Panc1 (cell line): ENCODE measurements around the gene MYL2.

Experiments
- POLR2AphosphoS5 ChIP-seq: IDR thresholded peaks from 2 replicates; pipeline ENCODE4 v1.6.1; 2012; ENCODE audit warnings: mild to moderate bottlenecking, low read depth, low read length, moderate library complexity
- SIN3A ChIP-seq: IDR thresholded peaks from 2 replicates; pipeline ENCODE4 v1.6.1; 2012; ENCODE audit warnings: low read depth, mild to moderate bottlenecking, low read length, moderate library complexity, borderline replicate concordance; ENCODE audit not compliant: insufficient read depth
- TF ChIP-seq, protein P1 (sequence below): fragments of 450-650 bp; IDR thresholded peaks from 2 replicates; pipeline ENCODE4 v1.5.1; 2017; ENCODE audit warnings: mild to moderate bottlenecking
- TF ChIP-seq, protein P2 (sequence below), 2 experiments: IDR thresholded peaks; 2 replicates each; pipeline ENCODE4 v1.6.1; 2011 to 2012; ENCODE audit warnings: low read depth in 2 of 2, control low read depth in 1 of 2, low read length in 1 of 2, mild to moderate bottlenecking in 1 of 2, moderate library complexity in 1 of 2; ENCODE audit not compliant: insufficient read depth in 1 of 2

DNA sequence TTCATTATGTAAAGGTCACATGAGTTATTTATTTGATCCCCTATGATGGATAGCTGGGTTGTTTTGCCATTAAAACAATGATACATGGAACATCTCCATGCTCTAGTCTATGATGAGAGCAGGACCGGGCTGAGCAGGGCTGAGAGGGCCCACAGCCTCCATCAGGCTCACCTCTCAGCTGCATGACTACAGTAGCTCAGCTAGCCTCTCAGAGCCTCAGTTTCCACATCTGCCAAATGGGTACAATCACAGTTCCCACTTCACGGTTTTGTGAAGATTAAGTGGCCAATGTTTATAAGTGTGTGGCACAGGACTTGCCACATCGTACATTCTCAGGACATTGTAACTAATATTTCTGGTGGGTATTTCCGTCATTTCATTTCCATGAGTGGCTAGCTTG, 19.9 kb upstream of the MYL2 start:
- no peak for TF ChIP-seq POLR2AphosphoS5
- TF ChIP-seq, protein P1, sequence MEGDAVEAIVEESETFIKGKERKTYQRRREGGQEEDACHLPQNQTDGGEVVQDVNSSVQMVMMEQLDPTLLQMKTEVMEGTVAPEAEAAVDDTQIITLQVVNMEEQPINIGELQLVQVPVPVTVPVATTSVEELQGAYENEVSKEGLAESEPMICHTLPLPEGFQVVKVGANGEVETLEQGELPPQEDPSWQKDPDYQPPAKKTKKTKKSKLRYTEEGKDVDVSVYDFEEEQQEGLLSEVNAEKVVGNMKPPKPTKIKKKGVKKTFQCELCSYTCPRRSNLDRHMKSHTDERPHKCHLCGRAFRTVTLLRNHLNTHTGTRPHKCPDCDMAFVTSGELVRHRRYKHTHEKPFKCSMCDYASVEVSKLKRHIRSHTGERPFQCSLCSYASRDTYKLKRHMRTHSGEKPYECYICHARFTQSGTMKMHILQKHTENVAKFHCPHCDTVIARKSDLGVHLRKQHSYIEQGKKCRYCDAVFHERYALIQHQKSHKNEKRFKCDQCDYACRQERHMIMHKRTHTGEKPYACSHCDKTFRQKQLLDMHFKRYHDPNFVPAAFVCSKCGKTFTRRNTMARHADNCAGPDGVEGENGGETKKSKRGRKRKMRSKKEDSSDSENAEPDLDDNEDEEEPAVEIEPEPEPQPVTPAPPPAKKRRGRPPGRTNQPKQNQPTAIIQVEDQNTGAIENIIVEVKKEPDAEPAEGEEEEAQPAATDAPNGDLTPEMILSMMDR, result no peak
- TF ChIP-seq SIN3A, result no peak
- TF ChIP-seq, protein P2, sequence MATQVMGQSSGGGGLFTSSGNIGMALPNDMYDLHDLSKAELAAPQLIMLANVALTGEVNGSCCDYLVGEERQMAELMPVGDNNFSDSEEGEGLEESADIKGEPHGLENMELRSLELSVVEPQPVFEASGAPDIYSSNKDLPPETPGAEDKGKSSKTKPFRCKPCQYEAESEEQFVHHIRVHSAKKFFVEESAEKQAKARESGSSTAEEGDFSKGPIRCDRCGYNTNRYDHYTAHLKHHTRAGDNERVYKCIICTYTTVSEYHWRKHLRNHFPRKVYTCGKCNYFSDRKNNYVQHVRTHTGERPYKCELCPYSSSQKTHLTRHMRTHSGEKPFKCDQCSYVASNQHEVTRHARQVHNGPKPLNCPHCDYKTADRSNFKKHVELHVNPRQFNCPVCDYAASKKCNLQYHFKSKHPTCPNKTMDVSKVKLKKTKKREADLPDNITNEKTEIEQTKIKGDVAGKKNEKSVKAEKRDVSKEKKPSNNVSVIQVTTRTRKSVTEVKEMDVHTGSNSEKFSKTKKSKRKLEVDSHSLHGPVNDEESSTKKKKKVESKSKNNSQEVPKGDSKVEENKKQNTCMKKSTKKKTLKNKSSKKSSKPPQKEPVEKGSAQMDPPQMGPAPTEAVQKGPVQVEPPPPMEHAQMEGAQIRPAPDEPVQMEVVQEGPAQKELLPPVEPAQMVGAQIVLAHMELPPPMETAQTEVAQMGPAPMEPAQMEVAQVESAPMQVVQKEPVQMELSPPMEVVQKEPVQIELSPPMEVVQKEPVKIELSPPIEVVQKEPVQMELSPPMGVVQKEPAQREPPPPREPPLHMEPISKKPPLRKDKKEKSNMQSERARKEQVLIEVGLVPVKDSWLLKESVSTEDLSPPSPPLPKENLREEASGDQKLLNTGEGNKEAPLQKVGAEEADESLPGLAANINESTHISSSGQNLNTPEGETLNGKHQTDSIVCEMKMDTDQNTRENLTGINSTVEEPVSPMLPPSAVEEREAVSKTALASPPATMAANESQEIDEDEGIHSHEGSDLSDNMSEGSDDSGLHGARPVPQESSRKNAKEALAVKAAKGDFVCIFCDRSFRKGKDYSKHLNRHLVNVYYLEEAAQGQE (IDR thresholded peaks at IDR 0.05; ENCODE audit: insufficient read depth in 1 of 2, low read depth in 2 of 2, low read length in 1 of 2), result no peak
